Measurements from ENCODE around the gene MBD3L4. TPM values are rescaled to one million over a fixed set of nuclear protein-coding genes. Genes with fewer than 3 reads are reported as not detected.

MBD3L4 gene
- total and polyA plus RNA-seq, 2 of the 13 experiments (the other 11 are each of a cell fraction or from before 2014, with no cell fraction given), result not detected

DNA sequence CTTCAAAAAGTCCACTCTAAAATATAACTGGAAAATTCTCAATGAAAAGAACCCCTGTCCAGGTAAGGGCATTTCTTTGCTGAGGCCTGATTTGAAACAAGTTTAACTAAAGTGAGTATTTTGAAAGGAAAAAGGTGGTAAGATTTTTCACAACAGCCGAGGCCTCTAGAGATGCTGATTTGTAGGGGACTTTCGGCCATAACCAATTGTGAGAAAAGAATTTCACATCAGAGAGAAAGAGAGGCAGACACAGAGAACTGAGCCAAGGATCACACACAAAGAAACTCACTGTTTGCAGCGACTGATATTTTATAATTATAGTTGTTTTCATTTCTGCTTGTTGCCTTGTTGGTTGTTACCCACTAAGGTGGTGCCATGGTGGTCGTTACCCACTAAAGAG is 43.2 kb downstream of the MBD3L4 start (continued):
- no peak for TF ChIP-seq TAF1 (CRISPR knock-in tag; IDR thresholded peaks at IDR 0.05)
- no peak for TF ChIP-seq SALL2 (CRISPR knock-in tag; IDR thresholded peaks at IDR 0.05)
- TF ChIP-seq ZNF788 (CRISPR knock-in tag; IDR thresholded peaks at IDR 0.05; ENCODE audit: borderline replicate concordance), result no peak
- no peak for TF ChIP-seq ZNF20 (CRISPR knock-in tag; IDR thresholded peaks at IDR 0.05)
- no peak for TF ChIP-seq TSC22D2 (CRISPR knock-in tag; IDR thresholded peaks at IDR 0.05; ENCODE audit: borderline replicate concordance)

DNA sequence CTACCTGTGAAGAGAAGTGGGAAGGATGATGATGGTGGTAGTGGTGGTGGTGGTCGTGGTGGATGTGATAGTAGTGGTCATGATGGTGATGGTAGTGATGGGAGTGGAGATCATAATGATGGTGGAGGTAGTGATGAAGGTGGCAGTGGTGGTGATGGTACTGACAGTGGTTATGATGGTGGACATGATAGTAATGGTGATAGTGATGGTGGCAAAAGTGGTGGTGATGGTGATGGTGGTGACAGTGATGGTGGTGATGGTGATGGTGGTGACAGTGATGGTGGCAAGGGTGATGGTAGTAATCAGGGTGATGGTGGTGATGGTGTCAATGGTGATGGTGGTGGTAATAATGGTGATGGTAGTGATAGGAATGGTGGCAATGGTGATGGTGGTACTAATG is 44.9 kb downstream of the MBD3L4 start:
- no peak for FAIRE-seq
- Histone ChIP-seq H3K36me3 (replicated peaks in 1 of 2; ENCODE audit: control insufficient read depth in 1 of 2, insufficient read depth in 2 of 2, low read length in 2 of 2) (no peaks in the 10 kb centered on the region), H3K9me3 (ENCODE audit: low read length) (peaks cover 8% of the 10 kb centered on the region), H2AFZ (ENCODE audit: low read length) (no peak overlapping the region), H3K4me2 (ENCODE audit: low read depth, low read length) (no peak overlapping the region), H3K4me1 (ENCODE audit: insufficient read depth, low read length) (no peaks in the 10 kb centered on the region), H4K20me1 (ENCODE audit: insufficient read depth, low read length) (no peaks in the 10 kb centered on the region), H3K27ac (ENCODE audit: extremely low read length, insufficient read depth, low read length) (no peak overlapping the region), H3K27me3 (ENCODE audit: control insufficient read depth in 1 of 2, insufficient read depth in 2 of 2, low read length in 2 of 2) (no peaks in the 10 kb centered on the region; a peak in 1 of 5 replicates), H3K9ac (ENCODE audit: insufficient read depth, low read depth, low read length) (no peak overlapping the region), H3K79me2 (ENCODE audit: insufficient read depth, low read length) (no peaks in the 10 kb centered on the region), H3K4me3 (replicated peaks in 1 of 3; ENCODE audit: insufficient read depth in 1 of 3, low read depth in 2 of 3, low read length in 3 of 3) (no peak overlapping the region)
- no peak for DNase-seq (ENCODE audit: low spot score)
- WGBS (ENCODE audit: low lambda C conversion rate), result 0% methylated on average over 1 of the region's 1 CpG
- no peak for TF ChIP-seq ZNF274 (CRISPR knock-in tag; IDR thresholded peaks at IDR 0.05)
- TF ChIP-seq KAT8 (CRISPR knock-in tag; IDR thresholded peaks at IDR 0.05), result no peak
- no peak for TF ChIP-seq FOSL2 (CRISPR knock-in tag; IDR thresholded peaks at IDR 0.05)
- TF ChIP-seq, protein P1, sequence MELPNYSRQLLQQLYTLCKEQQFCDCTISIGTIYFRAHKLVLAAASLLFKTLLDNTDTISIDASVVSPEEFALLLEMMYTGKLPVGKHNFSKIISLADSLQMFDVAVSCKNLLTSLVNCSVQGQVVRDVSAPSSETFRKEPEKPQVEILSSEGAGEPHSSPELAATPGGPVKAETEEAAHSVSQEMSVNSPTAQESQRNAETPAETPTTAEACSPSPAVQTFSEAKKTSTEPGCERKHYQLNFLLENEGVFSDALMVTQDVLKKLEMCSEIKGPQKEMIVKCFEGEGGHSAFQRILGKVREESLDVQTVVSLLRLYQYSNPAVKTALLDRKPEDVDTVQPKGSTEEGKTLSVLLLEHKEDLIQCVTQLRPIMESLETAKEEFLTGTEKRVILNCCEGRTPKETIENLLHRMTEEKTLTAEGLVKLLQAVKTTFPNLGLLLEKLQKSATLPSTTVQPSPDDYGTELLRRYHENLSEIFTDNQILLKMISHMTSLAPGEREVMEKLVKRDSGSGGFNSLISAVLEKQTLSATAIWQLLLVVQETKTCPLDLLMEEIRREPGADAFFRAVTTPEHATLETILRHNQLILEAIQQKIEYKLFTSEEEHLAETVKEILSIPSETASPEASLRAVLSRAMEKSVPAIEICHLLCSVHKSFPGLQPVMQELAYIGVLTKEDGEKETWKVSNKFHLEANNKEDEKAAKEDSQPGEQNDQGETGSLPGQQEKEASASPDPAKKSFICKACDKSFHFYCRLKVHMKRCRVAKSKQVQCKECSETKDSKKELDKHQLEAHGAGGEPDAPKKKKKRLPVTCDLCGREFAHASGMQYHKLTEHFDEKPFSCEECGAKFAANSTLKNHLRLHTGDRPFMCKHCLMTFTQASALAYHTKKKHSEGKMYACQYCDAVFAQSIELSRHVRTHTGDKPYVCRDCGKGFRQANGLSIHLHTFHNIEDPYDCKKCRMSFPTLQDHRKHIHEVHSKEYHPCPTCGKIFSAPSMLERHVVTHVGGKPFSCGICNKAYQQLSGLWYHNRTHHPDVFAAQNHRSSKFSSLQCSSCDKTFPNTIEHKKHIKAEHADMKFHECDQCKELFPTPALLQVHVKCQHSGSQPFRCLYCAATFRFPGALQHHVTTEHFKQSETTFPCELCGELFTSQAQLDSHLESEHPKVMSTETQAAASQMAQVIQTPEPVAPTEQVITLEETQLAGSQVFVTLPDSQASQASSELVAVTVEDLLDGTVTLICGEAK (IDR thresholded peaks at IDR 0.05), result no peak
- TF ChIP-seq, protein P1 (CRISPR knock-in tag; IDR thresholded peaks at IDR 0.05), result no peak
- TF ChIP-seq, protein P2, sequence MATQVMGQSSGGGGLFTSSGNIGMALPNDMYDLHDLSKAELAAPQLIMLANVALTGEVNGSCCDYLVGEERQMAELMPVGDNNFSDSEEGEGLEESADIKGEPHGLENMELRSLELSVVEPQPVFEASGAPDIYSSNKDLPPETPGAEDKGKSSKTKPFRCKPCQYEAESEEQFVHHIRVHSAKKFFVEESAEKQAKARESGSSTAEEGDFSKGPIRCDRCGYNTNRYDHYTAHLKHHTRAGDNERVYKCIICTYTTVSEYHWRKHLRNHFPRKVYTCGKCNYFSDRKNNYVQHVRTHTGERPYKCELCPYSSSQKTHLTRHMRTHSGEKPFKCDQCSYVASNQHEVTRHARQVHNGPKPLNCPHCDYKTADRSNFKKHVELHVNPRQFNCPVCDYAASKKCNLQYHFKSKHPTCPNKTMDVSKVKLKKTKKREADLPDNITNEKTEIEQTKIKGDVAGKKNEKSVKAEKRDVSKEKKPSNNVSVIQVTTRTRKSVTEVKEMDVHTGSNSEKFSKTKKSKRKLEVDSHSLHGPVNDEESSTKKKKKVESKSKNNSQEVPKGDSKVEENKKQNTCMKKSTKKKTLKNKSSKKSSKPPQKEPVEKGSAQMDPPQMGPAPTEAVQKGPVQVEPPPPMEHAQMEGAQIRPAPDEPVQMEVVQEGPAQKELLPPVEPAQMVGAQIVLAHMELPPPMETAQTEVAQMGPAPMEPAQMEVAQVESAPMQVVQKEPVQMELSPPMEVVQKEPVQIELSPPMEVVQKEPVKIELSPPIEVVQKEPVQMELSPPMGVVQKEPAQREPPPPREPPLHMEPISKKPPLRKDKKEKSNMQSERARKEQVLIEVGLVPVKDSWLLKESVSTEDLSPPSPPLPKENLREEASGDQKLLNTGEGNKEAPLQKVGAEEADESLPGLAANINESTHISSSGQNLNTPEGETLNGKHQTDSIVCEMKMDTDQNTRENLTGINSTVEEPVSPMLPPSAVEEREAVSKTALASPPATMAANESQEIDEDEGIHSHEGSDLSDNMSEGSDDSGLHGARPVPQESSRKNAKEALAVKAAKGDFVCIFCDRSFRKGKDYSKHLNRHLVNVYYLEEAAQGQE (IDR thresholded peaks at IDR 0.05; ENCODE audit: borderline replicate concordance in 1 of 2, low read depth in 1 of 2, low read length in 2 of 2), result no peak
- peak; percentile 60; the same call in 1 of the 2 replicates for TF ChIP-seq CREB1 (IDR thresholded peaks at IDR 0.05)
- no peak for TF ChIP-seq CREB1 (CRISPR knock-in tag; IDR thresholded peaks at IDR 0.05)
- ATAC-seq, result no peak
- CTCF ChIA-PET (ENCODE audit: low intra/inter-chr PET ratio, low total read pairs), result no interaction called here
- intact Hi-C loops (cut with micrococcal nuclease; ENCODE audit: unreplicated experiment), result no loop called here
- POLR2A ChIA-PET, result no interaction called here
- in situ Hi-C loops (cut with HindIII; ENCODE audit: extremely low pct_ligation_motif_present, low pct_unique_long_range_greater_than_20kb), result no loop called here
- BruUV-seq (replicated peaks), result no TSS peak
